ENCODE data around the gene ZNF592. TPM values are rescaled to one million over a fixed set of nuclear protein-coding genes. Genes with fewer than 3 reads are reported as not detected.

Gene ZNF592
- total and polyA plus RNA-seq, 4 donors, result 8.8 to 29.6 (median 16.2) TPM

DNA sequence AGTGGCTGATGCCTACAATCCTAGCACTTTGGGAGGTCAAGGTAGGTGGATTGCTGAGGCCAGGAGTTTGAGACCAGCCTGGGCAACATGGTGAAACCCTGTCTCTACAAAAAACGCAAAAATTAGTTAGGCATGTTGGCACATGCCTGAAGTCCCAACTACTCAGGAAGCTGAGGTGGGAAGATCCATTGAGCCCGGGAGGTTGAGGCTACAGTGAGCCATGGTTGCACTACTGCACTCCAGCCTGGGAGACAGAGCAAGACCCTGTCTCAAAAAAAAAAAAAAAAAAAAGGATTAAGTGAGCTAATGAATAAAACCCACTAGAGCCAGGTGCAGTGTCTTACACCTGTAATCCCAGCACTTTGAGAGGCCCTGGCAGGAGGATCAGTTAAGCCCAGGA, 25.8 kb upstream of the ZNF592 start:
- DNase-seq, result no peak
- H3K36me3 ChIP-seq (ENCODE audit: control insufficient read depth in 4 of 4, insufficient read depth in 4 of 4, low read length in 4 of 4), result no peaks in the 10 kb centered on the region
- H3K27ac ChIP-seq (ENCODE audit: low read depth in 1 of 2, low read length in 1 of 2), result no peak overlapping the region
- H3K27me3 ChIP-seq (ENCODE audit: control insufficient read depth in 3 of 3, insufficient read depth in 3 of 3, low read length in 2 of 3), result no peaks in the 10 kb centered on the region
- TF ChIP-seq, protein P1, sequence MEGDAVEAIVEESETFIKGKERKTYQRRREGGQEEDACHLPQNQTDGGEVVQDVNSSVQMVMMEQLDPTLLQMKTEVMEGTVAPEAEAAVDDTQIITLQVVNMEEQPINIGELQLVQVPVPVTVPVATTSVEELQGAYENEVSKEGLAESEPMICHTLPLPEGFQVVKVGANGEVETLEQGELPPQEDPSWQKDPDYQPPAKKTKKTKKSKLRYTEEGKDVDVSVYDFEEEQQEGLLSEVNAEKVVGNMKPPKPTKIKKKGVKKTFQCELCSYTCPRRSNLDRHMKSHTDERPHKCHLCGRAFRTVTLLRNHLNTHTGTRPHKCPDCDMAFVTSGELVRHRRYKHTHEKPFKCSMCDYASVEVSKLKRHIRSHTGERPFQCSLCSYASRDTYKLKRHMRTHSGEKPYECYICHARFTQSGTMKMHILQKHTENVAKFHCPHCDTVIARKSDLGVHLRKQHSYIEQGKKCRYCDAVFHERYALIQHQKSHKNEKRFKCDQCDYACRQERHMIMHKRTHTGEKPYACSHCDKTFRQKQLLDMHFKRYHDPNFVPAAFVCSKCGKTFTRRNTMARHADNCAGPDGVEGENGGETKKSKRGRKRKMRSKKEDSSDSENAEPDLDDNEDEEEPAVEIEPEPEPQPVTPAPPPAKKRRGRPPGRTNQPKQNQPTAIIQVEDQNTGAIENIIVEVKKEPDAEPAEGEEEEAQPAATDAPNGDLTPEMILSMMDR (IDR thresholded peaks at IDR 0.05; ENCODE audit: control extremely low read depth, extremely low read depth), result no peak
- peaks cover 0 to 1% (median 0%) of the 10 kb centered on the region in 5 donors for H3K4me1 ChIP-seq (ENCODE audit: control insufficient read depth in 5 of 5, insufficient read depth in 5 of 5, low read length in 5 of 5)
- WGBS, 2 donors, result 84 to 90% methylated on average over 2 of the region's 2 CpGs
- H3K9me3 ChIP-seq (ENCODE audit: control insufficient read depth in 4 of 4, insufficient read depth in 3 of 4, low read length in 3 of 4), result no peaks in the 10 kb centered on the region
- ATAC-seq (ENCODE audit: insufficient read depth, low FRiP score), result no peak
- H3K4me3 ChIP-seq, result no peak overlapping the region
- H3K9ac ChIP-seq (ENCODE audit: insufficient read depth in 1 of 2, low read length in 2 of 2), result no peak overlapping the region

DNA sequence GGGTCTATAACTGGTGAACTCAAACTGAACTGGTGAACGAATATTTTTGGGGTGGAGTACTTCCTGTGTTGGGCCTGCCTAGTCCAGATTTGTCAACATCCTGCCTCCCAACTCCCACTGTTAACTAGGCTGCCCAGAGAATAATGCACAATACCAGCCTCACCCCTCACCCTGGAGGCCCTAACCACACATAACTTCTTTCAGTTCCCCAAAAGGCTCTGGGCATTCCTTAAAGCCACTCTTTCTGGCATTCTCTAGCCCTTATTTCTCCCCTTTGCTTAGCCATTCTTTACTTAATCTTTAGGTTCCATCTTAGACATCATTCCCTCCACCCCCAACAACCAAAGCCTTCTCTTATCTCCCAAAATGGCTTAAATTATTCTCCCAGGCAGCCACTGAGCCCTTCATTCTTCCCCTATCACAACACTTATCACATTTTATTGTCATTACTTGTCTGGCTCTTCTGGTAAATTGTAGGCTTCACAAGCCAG, 23.3 kb upstream of the ZNF592 start:
- H3K4me3 ChIP-seq, result no peak overlapping the region
- no peaks in the 10 kb centered on the region for H3K9me3 ChIP-seq (ENCODE audit: control insufficient read depth in 4 of 4, insufficient read depth in 3 of 4, low read length in 3 of 4)
- H3K27me3 ChIP-seq (ENCODE audit: control insufficient read depth in 3 of 3, insufficient read depth in 3 of 3, low read length in 2 of 3), result no peaks in the 10 kb centered on the region
- no peaks in the 10 kb centered on the region for H3K36me3 ChIP-seq (ENCODE audit: control insufficient read depth in 4 of 4, insufficient read depth in 4 of 4, low read length in 4 of 4)
- no peak overlapping the region for H3K9ac ChIP-seq (ENCODE audit: insufficient read depth in 1 of 2, low read length in 2 of 2)
- peak; percentile 70 for ATAC-seq (ENCODE audit: insufficient read depth, low FRiP score)
- peak overlapping the region; percentile 49 to 62 for H3K27ac ChIP-seq (ENCODE audit: low read depth in 1 of 2, low read length in 1 of 2)
- H3K4me1 ChIP-seq (ENCODE audit: control insufficient read depth in 5 of 5, insufficient read depth in 5 of 5, low read length in 5 of 5), result no peaks in the 10 kb centered on the region
- 2 to 7% methylated on average over 1 of the region's 1 CpG for WGBS, 2 donors
- DNase-seq, result peak in 1 of 3 donors; percentile 50
- TF ChIP-seq, protein P1 (IDR thresholded peaks at IDR 0.05; ENCODE audit: control extremely low read depth, extremely low read depth), result no peak

DNA sequence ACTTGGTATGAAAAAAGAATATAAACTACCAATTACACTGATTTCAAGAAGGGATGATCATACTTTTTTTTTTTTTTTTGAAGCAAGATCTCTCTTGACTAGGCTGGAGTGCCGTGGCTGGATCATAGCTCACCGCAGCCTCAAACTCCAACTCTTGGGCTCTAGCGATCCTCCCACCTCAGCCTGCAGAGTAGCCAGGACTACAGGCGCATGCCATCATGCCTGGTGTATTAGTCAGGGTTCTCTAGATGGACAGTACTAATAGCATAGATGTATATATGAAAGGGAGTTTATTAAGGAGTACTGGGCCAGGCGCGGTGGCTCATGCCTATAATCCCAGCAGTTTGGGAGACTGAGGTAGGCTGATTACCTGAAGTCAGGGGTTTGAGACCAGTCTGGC, 21.0 kb upstream of the ZNF592 start:
- ATAC-seq (ENCODE audit: insufficient read depth, low FRiP score) (no peak), DNase-seq (no peak)
- WGBS, 2 donors, result 97 to 99% methylated on average over 6 of the region's 6 CpGs
- Histone ChIP-seq H3K36me3 (ENCODE audit: control insufficient read depth in 4 of 4, insufficient read depth in 4 of 4, low read length in 4 of 4) (no peaks in the 10 kb centered on the region), H3K4me3 (no peak overlapping the region), H3K4me1 (ENCODE audit: control insufficient read depth in 5 of 5, insufficient read depth in 5 of 5, low read length in 5 of 5) (no peaks in the 10 kb centered on the region), H3K27ac (ENCODE audit: low read depth in 1 of 2, low read length in 1 of 2) (no peak overlapping the region), H3K9ac (ENCODE audit: insufficient read depth in 1 of 2, low read length in 2 of 2) (no peak overlapping the region), H3K9me3 (ENCODE audit: control insufficient read depth in 4 of 4, insufficient read depth in 3 of 4, low read length in 3 of 4) (no peaks in the 10 kb centered on the region), H3K27me3 (ENCODE audit: control insufficient read depth in 3 of 3, insufficient read depth in 3 of 3, low read length in 2 of 3) (no peaks in the 10 kb centered on the region)
- TF ChIP-seq, protein P1 (IDR thresholded peaks at IDR 0.05; ENCODE audit: control extremely low read depth, extremely low read depth), result no peak

DNA sequence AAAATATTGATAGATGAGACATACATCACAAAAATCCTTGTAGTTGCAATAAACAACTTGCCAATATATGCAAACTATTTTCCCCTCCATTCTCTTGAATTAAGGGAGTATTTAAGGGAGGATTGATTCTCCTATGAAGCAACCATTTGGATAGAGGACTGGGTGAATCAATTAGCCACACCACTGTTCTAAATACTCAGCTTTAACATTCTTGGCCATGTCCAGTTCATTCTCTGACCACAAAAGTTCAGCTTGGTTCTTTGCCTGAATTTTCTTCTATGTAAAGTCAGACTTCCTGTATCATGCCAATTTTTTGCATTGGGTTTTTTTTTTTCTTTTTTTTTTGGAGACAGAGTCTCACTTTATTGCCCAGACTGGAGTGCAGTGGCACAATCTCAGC, 16.6 kb upstream of the ZNF592 start:
- H3K36me3 ChIP-seq (ENCODE audit: control insufficient read depth in 4 of 4, insufficient read depth in 4 of 4, low read length in 4 of 4), result no peaks in the 10 kb centered on the region
- no peaks in the 10 kb centered on the region for H3K27me3 ChIP-seq (ENCODE audit: control insufficient read depth in 3 of 3, insufficient read depth in 3 of 3, low read length in 2 of 3)
- H3K4me1 ChIP-seq (ENCODE audit: control insufficient read depth in 5 of 5, insufficient read depth in 5 of 5, low read length in 5 of 5), result peaks cover 0 to 3% (median 0%) of the 10 kb centered on the region in 5 donors
- no peak overlapping the region for H3K9ac ChIP-seq (ENCODE audit: insufficient read depth in 1 of 2, low read length in 2 of 2)
- no peaks in the 10 kb centered on the region for H3K9me3 ChIP-seq (ENCODE audit: control insufficient read depth in 4 of 4, insufficient read depth in 3 of 4, low read length in 3 of 4)
- TF ChIP-seq, protein P1 (IDR thresholded peaks at IDR 0.05; ENCODE audit: control extremely low read depth, extremely low read depth), result no peak
- ATAC-seq (ENCODE audit: insufficient read depth, low FRiP score) (no peak), DNase-seq (no peak)
- no peak overlapping the region for H3K27ac ChIP-seq (ENCODE audit: low read depth in 1 of 2, low read length in 1 of 2)
- H3K4me3 ChIP-seq, result no peak overlapping the region

Measured in lung (tissue), 12 donors.